GM19023 (cell line): ENCODE data around the gene TRABD2A.
"Not testable (repeated sequence)": the region's sequence is repeated elsewhere in the genome, so short reads cannot be mapped to it uniquely, and the experiment has no call there.

Source experiments
- ATAC-seq: cut with Tn5 transposase; IDR thresholded peaks from one replicate; pipeline ENCODE4 v1.9.1; 2021; ENCODE audit warnings: mild to moderate bottlenecking, moderate library complexity; ENCODE audit not compliant: unreplicated experiment

TRABD2A gene

GRCh38 chr2:84882414-84882738, 1.5 kb upstream of the TRABD2A start:
- no peak for ATAC-seq

DNA sequence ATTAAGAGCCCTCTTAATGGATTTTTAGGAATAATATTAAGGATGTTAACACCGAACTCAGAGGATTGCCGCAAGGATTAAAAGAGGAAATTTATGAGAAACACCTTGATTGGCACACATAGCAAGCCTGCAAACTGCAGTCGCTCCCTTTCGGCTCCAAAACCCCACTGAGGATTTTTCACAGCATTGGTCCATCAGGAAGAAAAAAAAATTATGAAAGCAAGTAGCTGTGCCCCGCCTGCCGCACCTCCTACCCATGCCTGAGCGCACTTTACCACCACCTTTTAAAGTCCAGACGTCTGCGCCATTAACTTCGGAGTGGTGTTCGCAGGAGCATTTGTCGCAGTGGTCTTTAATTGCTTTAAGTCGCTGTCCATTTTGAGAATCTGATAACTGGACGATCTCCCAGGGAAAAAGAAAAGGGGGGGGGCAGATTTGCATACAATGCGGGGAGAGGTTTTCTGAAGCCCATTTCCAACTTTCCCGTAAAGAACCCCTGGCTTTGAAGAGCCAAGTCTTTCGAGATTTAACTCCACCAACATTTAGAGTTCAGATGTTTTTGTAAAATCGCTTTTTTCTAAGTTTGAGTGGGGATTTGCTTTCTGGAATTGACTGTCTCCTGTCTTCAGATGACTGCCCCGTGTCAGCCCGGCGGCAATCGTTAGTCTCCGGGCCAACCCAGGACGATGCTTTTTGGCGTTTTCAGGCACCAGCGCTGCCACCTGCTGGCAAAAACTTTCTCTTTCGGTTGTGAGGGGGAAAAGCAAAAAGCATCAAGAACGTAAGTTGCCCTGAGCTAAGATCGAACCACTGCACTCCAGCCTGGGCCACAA, 913 bp upstream of the TRABD2A start:
- peak; percentile 69 for ATAC-seq

DNA sequence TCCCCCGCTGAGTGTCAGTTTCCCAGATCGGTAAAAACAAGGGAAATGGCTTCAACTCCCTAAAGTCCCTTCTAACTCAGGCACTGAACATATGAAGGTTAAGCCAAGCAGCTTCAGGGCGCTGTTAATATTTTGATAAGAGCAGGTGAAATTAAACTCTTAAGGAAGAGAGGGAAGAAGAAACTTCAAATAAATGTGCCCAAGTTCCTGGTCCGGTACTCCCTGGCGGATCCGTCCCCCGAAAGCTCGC, 564 bp downstream of the TRABD2A start:
- no peak for ATAC-seq

DNA sequence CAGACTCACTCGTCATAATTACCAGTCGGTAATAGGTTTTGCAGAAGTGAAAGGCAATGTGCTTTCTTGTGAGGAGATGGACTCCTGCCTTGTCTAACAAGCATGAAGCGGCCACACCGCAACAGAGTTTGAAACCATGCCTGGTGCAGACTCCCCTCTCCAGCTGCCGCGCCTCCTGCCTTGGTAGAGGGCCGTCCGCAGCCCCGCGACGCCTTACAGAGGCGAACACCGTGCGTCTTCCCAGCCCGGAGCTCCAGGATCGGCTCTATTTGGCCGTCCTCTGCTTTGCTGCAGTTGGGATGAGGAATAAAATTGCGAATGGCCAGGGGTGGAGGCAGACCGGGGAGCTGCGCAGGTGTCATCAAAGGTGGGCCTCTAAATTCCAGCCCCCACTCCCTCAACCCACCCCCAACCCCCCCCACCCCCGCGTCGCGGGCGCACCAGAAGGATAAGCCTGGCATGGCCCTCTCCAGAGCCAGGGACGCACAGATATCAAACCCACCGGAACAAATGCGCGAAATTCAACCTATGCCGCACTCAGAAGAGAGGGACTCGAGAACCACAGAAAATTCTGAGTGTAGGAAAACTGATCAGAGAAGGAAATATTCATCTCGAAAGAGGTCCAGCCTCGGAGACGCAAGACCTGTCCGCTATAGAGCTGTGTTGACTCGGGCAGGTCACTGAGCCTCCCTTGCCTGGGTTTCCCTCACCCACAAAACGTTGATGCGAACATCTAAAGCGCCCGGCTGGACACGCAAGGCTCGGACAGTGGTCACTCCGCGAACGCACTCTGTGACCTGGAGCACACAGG, 1.1 kb downstream of the TRABD2A start:
- ATAC-seq = peak; percentile 43

DNA sequence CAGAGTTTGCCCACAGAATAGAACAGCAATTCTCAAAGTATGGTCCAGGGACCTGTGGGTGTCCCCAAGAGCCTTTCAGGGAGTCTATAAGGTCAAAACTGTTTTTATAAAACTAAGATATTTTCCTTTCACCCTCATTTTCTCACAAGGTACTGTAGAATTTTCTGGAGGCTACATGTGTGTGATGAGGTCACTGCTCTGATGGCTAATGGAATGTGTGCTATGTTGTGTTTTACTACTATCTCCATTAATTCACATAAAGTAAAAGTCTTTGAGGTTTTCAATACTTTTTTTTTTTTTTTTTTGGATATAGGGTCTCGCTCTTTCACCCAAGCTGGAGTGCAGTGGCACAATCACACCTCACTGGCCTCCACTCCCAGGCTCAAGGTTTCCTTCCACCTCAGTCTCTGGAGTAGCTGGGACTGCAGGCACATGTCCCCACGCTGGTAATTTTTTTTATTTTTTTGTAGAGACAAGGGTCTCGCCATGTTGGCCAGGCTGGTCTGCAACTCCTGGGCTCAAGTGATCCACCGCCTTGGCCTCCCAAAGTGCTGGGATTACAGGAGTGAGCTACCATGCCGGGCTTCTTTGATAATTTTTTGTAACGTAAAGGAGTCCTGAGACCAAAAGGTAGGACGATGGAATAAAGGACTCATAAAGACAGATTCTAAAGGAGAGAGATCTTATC, 1.8 kb downstream of the TRABD2A start:
- no peak for ATAC-seq

DNA sequence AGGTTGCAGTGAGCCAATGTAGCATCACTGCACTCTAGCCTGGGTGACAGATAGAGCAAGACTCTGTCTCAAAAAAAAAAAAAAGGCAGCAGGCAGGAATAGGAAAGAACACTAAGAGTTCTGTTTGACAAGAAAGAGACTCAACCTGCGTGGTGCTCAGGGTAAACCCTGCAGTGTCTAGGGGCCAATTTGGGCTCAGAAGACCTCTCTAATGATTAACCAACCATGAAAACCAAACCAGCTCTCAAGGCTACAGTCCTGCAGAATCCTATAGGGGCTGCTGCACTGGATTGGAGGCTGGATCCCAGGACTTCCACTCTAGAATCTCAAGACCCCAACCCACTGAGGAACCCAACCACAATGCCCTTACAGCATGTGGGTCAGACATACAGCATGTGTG, 2.4 kb downstream of the TRABD2A start:
- ATAC-seq = no peak

DNA sequence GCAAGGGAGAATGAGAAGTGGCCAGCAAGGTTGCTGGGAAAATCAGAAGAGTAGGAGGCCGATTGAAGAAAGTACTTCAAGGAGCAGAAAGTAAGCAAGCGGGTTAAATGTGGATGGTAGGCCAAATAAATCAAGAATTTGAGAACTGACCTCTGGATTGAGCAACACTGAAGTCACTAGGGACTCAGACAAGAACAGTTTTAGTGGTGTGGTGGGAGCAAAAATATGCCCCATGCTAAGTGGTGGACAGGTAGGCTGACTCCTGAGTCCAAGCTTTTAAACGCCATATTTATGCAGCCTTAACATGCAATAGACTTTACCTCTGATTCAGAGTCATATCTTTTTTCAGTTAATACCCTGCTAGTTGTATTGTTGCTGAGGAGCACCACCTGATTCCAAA, 4.5 kb downstream of the TRABD2A start:
- ATAC-seq = no peak

GRCh38 chr2:84875619-84876018, 5.3 kb downstream of the TRABD2A start:
- ATAC-seq = not testable (repeated sequence)

DNA sequence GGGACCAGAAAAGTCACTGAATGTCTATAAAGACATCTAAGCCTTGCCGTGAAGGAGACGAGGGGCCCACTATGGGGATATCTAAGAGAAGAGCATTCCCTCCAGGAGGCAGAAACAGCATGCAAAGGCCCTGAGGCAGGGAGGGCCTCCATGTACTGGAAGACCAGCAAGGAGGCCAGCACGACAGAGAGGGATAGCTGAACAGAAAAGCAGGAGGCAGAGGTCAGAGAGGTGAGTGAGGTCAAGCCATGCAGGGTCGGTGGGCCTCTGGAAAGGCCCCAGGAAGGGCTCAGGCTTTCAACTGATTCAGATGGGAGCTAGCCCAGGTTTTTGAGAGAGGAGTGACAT, 5.7 kb downstream of the TRABD2A start:
- ATAC-seq = no peak

DNA sequence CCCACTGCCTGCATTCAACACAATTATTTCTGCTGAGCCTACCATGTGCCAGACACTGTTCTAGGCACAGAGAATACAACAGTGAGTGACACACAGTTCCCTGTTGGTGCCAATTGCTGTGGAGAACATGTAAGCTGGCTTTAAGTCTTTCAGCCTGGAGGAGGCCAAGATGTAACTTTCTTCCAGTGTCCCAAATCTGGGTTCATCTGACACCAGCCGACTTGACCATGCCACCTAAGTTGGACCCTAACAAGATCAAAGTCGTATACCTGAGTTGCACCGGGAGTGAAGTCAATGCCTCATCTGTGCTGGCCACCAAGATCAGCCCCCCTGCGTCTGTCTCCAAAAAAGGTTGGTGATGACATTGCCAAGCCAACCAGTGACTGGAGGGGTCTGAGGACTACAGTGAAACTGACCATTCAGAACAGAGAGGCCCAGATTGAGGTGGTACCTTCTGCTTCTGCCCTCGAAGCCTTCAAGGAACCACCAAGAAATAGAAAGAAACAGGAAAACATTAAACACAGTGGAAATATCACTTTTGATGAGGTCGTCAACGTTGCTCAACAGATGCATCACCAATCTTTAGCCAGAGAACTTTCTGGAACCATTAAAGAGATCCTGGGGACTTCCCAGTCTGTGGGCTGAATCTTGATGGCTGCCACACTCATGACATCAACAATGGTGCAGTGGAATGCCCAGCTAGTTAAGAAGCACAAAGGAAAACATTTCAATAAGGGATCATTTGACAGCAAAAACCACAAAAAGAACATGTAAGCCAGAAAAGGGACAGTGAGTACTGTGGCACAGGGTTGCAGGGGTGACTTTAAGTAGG, 6.3 kb downstream of the TRABD2A start:
- ATAC-seq = no peak

GRCh38 chr2:84873350-84873749, 7.5 kb downstream of the TRABD2A start:
- ATAC-seq = no peak

GRCh38 chr2:84872691-84873090, 8.2 kb downstream of the TRABD2A start:
- not testable (repeated sequence) for ATAC-seq

DNA sequence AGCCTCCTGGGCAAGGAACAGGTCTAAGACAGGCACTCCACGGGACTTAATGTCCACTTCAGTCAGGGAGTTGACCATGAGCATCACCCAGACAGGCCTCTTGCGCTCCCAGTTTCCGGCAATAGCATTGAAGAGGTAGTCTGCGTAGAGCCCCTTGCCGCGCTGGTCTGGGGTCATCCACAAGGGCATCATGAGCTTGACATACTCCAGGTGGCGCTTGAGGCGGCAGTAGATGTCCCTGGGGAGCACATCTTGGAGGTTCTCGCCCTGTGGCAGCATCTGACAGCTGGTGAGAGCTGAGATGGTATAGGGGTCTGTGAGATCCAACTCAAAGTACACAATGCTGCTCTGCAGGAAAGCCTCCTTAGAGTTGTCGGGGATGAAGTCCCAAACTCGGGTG, 10.6 kb downstream of the TRABD2A start:
- ATAC-seq = no peak

DNA sequence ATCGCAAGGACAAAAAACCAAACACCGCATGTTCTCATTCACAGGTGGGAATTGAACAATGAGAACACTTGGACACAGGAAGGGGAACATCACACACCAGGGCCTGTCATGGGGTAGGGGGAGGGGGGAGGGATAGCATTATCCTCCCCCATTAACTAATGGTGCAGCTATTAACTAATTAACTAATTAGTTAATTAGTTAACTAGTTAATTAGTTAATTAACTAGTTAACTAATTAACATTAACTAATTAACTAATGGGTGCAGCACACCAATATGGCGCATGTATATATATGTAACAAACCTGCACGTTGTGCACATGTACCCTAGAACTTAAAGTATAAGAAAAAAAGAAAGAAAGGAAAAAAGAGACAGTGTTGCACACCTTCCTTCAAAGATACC, 12.6 kb downstream of the TRABD2A start:
- ATAC-seq = not testable (repeated sequence)

GRCh38 chr2:84866122-84866521, 14.8 kb downstream of the TRABD2A start:
- no peak for ATAC-seq

DNA sequence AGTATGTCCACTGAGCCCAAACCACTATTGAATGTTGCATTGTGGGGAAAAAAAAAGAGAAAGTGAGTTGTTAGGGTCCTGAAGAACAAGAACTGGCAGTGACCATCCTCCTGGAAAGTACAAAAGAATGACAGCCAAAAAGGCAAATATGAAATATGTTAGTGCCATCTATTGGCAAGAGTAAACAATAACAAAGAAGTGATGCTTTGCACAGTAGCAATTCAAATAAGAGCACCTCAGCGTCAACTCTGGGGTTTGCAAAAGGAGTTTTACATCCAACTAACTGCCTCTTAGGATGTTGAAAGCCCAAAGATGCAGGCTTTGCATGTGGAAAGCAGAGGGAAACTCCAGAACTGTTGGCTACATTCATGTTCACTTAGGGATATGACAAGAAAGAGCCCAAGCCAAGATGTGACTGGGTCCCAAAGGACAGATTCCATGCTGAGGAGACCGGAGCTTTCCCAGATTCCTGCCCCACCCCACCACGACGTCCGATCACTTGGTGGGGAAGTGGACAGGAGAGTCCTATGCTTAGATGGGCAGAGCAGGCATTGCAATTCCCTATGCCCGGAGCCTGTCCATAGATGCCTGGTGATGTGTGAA, 15.6 kb downstream of the TRABD2A start:
- no peak for ATAC-seq

GRCh38 chr2:84862006-84862405, 18.9 kb downstream of the TRABD2A start:
- no peak for ATAC-seq

DNA sequence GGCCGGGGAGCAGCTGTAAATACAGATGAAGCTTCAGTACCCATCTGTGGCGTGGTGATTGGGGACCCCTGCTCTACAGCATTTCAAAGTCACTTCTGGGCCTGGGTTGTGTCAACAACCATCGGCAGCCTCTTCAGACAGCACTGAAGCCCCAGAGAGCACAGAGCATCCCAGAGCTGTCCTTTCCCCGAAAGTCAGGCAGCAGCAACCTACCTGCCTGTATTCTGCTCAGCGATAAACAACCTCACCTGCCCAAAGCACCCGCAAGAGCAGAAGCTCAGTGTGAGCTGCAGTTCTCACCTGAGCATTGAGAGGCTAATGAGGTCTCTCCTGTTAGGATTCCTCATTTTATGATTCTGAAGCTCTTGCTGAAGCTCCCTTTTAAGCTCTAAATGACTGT, 19.3 kb downstream of the TRABD2A start:
- no peak for ATAC-seq

DNA sequence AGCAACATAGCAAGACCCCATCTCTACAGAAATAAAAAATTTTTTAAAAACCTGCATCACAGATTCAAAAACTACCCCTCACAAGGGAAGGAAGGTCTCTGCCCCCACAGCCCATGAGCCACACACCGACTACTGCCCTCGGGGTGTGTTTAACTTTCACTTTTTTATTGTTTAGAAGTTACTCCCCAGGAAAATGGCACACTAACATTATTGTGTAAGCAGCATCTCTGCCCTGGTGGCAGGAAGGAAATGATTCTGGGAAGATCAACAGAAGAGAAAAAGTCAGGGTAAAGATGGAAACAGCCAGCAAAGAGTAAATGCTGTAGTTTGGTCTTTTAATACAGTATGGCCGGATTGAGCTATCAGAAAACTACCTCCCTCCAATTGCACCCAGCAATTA, 21.9 kb downstream of the TRABD2A start:
- ATAC-seq = no peak

DNA sequence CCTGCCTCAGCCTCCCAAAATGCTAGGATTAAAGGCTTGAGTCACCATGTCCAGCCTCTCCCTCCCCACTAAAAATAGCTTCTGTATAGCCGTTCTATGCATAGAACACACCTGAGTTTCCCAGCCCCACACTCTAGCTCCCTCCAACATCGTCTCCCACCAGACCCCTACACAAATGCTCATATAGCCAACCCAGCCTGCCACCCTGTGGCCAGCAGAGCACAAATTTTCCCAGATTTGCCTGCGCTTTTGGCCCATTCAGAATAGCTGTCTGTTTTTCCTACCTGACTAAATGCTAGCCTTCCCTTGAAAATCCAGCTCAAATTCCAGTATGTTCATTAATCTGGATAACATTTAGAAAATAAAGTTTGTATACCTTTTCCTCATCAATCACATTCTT, 22.8 kb downstream of the TRABD2A start:
- no peak for ATAC-seq

DNA sequence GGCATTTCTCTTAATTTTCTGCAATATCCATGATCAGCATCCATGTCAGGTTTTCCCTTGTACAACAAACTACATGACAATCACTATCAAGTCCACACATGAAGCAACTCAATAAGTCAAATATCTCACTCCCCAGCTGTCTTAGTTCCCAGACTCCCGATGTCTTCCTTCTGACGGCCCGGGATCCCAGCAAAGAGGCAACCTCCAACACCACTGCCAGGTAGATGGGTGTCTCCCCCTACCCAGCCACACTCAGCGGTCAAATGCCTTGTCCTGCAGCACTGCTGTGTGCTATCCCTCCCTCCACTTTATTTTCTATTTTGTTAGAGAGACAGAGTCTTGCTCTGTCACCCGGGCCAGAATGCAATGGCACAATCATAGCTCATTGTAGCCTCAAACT, 23.3 kb downstream of the TRABD2A start:
- no peak for ATAC-seq
